Endothelial cell of umbilical vein (primary cell): Measurements from ENCODE around the gene CAMK2D. TPM values are rescaled to one million over a fixed set of nuclear protein-coding genes. Genes with fewer than 3 reads are reported as not detected.

Experiments
- BruUV-seq: library from RNA; stranded (reverse); fragments of 400-500 nt; replicated peaks from 2 replicates; lab custom pipeline; 2021; lab: Mats Ljungman, UMichigan
- CTCF ChIA-PET: fragments of 300-600, 350-600 bp; sonication (Branson Sonifier 250); formaldehyde crosslinking; loops from one replicate; lab custom pipeline; 2021; ENCODE audit warnings: antibody characterized with exemption, inconsistent platforms; lab: Charles Lee
- POLR2A ChIA-PET: fragments of 300-600, 350-600 bp; sonication (Branson Sonifier 250); formaldehyde crosslinking; loops from one replicate; lab custom pipeline; 2021; ENCODE audit warnings: antibody characterized with exemption, inconsistent platforms; lab: Charles Lee
- DNase-seq: peaks from one replicate; pipeline ENCODE4 v3.0.0-alpha.2; 2011; ENCODE audit warnings: low read depth, low spot score
- FAIRE-seq: peaks from 2 replicates; lab custom pipeline; 2011; peaks lifted over from hg19 to GRCh38; lab: Jason Lieb, UNC
- H2AFZ ChIP-seq: 2 replicates; pipeline ENCODE4 v1.6.0; 2012; ENCODE audit warnings: low read depth, low read length, control low read depth, inconsistent platforms
- H3K27ac ChIP-seq: 2 replicates; pipeline ENCODE4 v1.5.1; 2011; ENCODE audit warnings: low read depth, mild to moderate bottlenecking, control low read depth, low read length, moderate library complexity; ENCODE audit not compliant: insufficient read depth
- H3K27me3 ChIP-seq, 2 experiments: 2 replicates each; pipeline versions ENCODE4 v1.6.0 to v1.6.1; 2011; ENCODE audit warnings: low read length in 2 of 2, mixed read lengths in 1 of 2; ENCODE audit not compliant: control insufficient read depth in 2 of 2, insufficient read depth in 2 of 2
- H3K36me3 ChIP-seq, 2 experiments: 2 replicates in 1 of 2; 3 replicates in 1 of 2; pipeline ENCODE4 v1.5.1; 2011; ENCODE audit warnings: low read length in 2 of 2, mild to moderate bottlenecking in 1 of 2, moderate library complexity in 1 of 2; ENCODE audit not compliant: control insufficient read depth in 2 of 2, insufficient read depth in 2 of 2; ENCODE audit errors: extremely low read depth in 1 of 2
- H3K4me1 ChIP-seq: 3 replicates; pipeline ENCODE4 v1.5.1; 2011; ENCODE audit warnings: mild to moderate bottlenecking, low read length; ENCODE audit not compliant: control insufficient read depth, insufficient read depth; ENCODE audit errors: extremely low read depth
- H3K4me2 ChIP-seq: 2 replicates; pipeline ENCODE4 v1.6.1; 2011; ENCODE audit warnings: low read length, control low read depth, mixed read lengths; ENCODE audit not compliant: insufficient read depth
- H3K4me3 ChIP-seq, 3 experiments: fragments of 200-600 bp in 1 of 3; sonication (generic), shearing (Covaris generic) in 1 of 3; replicated peaks in 1 of 3; 2 replicates each; pipeline ENCODE4 v1.5.1; 2011 to 2016; ENCODE audit warnings: control low read depth in 3 of 3, low read length in 3 of 3, mild to moderate bottlenecking in 2 of 3, inconsistent platforms in 1 of 3, low read depth in 1 of 3, moderate library complexity in 1 of 3; ENCODE audit not compliant: insufficient read depth in 1 of 3
- H3K79me2 ChIP-seq: 2 replicates; pipeline ENCODE4 v1.6.0; 2012; ENCODE audit warnings: low read length, inconsistent platforms; ENCODE audit not compliant: control insufficient read depth, insufficient read depth
- H3K9ac ChIP-seq: replicated peaks from 2 replicates; pipeline ENCODE3; 2011; ENCODE audit warnings: low read length, control low read depth; ENCODE audit not compliant: insufficient read depth; ENCODE audit errors: extremely low read depth
- H3K9me1 ChIP-seq: replicated peaks from 3 replicates; pipeline ENCODE4 v1.6.0; 2011; ENCODE audit warnings: mild to moderate bottlenecking, low read length; ENCODE audit not compliant: control insufficient read depth, insufficient read depth; ENCODE audit errors: extremely low read depth
- H3K9me3 ChIP-seq: replicated peaks from 2 replicates; pipeline ENCODE4 v1.5.1; 2012; ENCODE audit warnings: low read length, inconsistent platforms; ENCODE audit not compliant: control insufficient read depth, insufficient read depth
- H4K20me1 ChIP-seq: replicated peaks from 2 replicates; pipeline ENCODE3; 2011; ENCODE audit warnings: mild to moderate bottlenecking, low read length; ENCODE audit not compliant: control insufficient read depth, insufficient read depth; ENCODE audit errors: extremely low read depth
- CTCF ChIP-seq, 2 donors: IDR thresholded peaks; 1 replicate in 1 of 2; 2 replicates in 1 of 2; pipeline ENCODE4 v1.5.1; 2011; ENCODE audit warnings: low read length in 2 of 2, mild to moderate bottlenecking in 2 of 2, moderate library complexity in 2 of 2, control low read depth in 1 of 2, inconsistent platforms in 1 of 2, low read depth in 1 of 2; ENCODE audit not compliant: insufficient read depth in 1 of 2; ENCODE audit errors: extremely low read depth in 1 of 2
- EZH2 ChIP-seq: IDR thresholded peaks from 2 replicates; pipeline ENCODE4 v1.6.1; 2012; ENCODE audit warnings: borderline replicate concordance, low read depth, mild to moderate bottlenecking, moderate library complexity, low read length, inconsistent platforms; ENCODE audit not compliant: severe bottlenecking
- FOS ChIP-seq: IDR thresholded peaks from 2 replicates; pipeline ENCODE4 v1.6.1; 2011; ENCODE audit warnings: mild to moderate bottlenecking, low read length, moderate library complexity, borderline replicate concordance; ENCODE audit not compliant: insufficient read depth
- GATA2 ChIP-seq: IDR thresholded peaks from 2 replicates; pipeline ENCODE4 v1.7.0; 2011; ENCODE audit warnings: low read depth, mild to moderate bottlenecking, moderate library complexity, mixed read lengths, low read length; ENCODE audit not compliant: insufficient read length, insufficient read depth
- JUN ChIP-seq: IDR thresholded peaks from 2 replicates; pipeline ENCODE4 v1.6.1; 2011; ENCODE audit warnings: borderline replicate concordance, low read depth; ENCODE audit not compliant: insufficient read length, insufficient read depth
- MAX ChIP-seq: IDR thresholded peaks from 2 replicates; pipeline ENCODE4 v1.6.1; 2011; ENCODE audit not compliant: insufficient read depth, insufficient read length
- MYC ChIP-seq: IDR thresholded peaks from one replicate; pipeline ENCODE4 v1.6.1; 2011; ENCODE audit warnings: mild to moderate bottlenecking, low read depth, low read length
- POLR2A ChIP-seq: IDR thresholded peaks from 2 replicates; pipeline ENCODE4 v1.6.1; 2012; ENCODE audit warnings: low read depth, mild to moderate bottlenecking, control low read depth, low read length
- POLR2AphosphoS5 ChIP-seq: IDR thresholded peaks from 2 replicates; pipeline ENCODE4 v1.6.1; 2012; ENCODE audit warnings: low read depth, mild to moderate bottlenecking, control low read depth, low read length, moderate library complexity; ENCODE audit not compliant: insufficient read depth
- dilution Hi-C: fragments of 300-500 bp; cut with MboI; formaldehyde crosslinking; loops from one replicate; pipeline ENCODE4 v1.15.0; 2019; ENCODE audit warnings: low sequenced_read_pairs; ENCODE audit not compliant: extremely low pct_ligation_motif_present
- intact Hi-C: fragments of 100-400 bp; cut with micrococcal nuclease; formaldehyde crosslinking; loops from one replicate; pipeline ENCODE4 v1.10.0; 2022
- polyA plus RNA-seq, 4 experiments: library from polyadenylated mRNA; depleted of rRNA in 3 of 4; stranded (reverse) in 3 of 4; unstranded in 1 of 4; fragments of >200 nt; gene quantifications; 2 replicates each; pipeline versions ENCODE4 v1.2.1 to v1.2.3, GENCODE V29; 2011 to 2012; ENCODE audit warnings: missing spikeins in 1 of 4
- total RNA-seq: library from RNA; stranded (reverse); gene quantifications from 2 replicates; pipeline ENCODE4 v1.2.3, GENCODE V29; 2021

Gene CAMK2D
- total and polyA plus RNA-seq, 2 donors (not counting 3 experiments of a cell fraction or from before 2014, with no cell fraction given) = 10.4 to 30.7 TPM

GRCh38 chr4:113610537-113610936 is 151.0 kb downstream of the CAMK2D start:
- H3K9ac ChIP-seq = no peak overlapping the region
- BruUV-seq = no TSS peak
- no peaks in the 10 kb centered on the region for H3K9me3 ChIP-seq
- intact Hi-C loops (no loop called here), dilution Hi-C loops (no loop called here)
- H4K20me1 ChIP-seq = no peaks in the 10 kb centered on the region
- FAIRE-seq (no peak), DNase-seq (no peak)
- no peaks in the 10 kb centered on the region for H3K4me1 ChIP-seq
- H2AFZ ChIP-seq = no peak overlapping the region
- TF ChIP-seq POLR2A (no peak), CTCF (IDR thresholded peaks at IDR 0.05; ENCODE audit: extremely low read depth in 1 of 2, insufficient read depth in 1 of 2, low read depth in 1 of 2, low read length in 2 of 2) (no peak), JUN (no peak)
- no peaks in the 10 kb centered on the region for H3K36me3 ChIP-seq
- no peaks in the 10 kb centered on the region for H3K79me2 ChIP-seq
- no peaks in the 10 kb centered on the region for H3K27me3 ChIP-seq
- ChIA-PET POLR2A (no interaction called here), CTCF (no interaction called here)
- no peak overlapping the region for H3K4me3 ChIP-seq
- H3K4me2 ChIP-seq = no peak overlapping the region
- no peaks in the 10 kb centered on the region for H3K9me1 ChIP-seq
- H3K27ac ChIP-seq = no peak overlapping the region

- TF ChIP-seq POLR2AphosphoS5 (no peak), MYC (no peak), EZH2 (no peak), GATA2 (no peak), JUN (no peak), FOS (no peak), MAX (no peak), POLR2A (no peak), CTCF (IDR thresholded peaks at IDR 0.05; ENCODE audit: extremely low read depth in 1 of 2, insufficient read depth in 1 of 2, low read depth in 1 of 2, low read length in 2 of 2) (no peak)
- DNase-seq (no peak), FAIRE-seq (no peak)
- H3K4me2 ChIP-seq = no peak overlapping the region
- H3K9ac ChIP-seq = no peak overlapping the region
- H3K4me1 ChIP-seq = no peaks in the 10 kb centered on the region
- no peaks in the 10 kb centered on the region for H3K36me3 ChIP-seq
- H3K79me2 ChIP-seq = no peaks in the 10 kb centered on the region
- H3K4me3 ChIP-seq = no peak overlapping the region
- dilution Hi-C loops = no loop called here
- ChIA-PET POLR2A (no interaction called here), CTCF (no interaction called here)
- no peak overlapping the region for H2AFZ ChIP-seq
- intact Hi-C loops = no loop called here
- H3K27ac ChIP-seq = no peak overlapping the region
- H4K20me1 ChIP-seq = no peaks in the 10 kb centered on the region
- BruUV-seq = no TSS peak
- no peaks in the 10 kb centered on the region for H3K27me3 ChIP-seq
- no peaks in the 10 kb centered on the region for H3K9me1 ChIP-seq
- no peaks in the 10 kb centered on the region for H3K9me3 ChIP-seq
These were observed 153.5 kb downstream of the CAMK2D start for GRCh38 chr4:113607998-113608397.
